Measurements from ENCODE around the gene FRMPD2. TPM values are rescaled to one million over a fixed set of nuclear protein-coding genes. Genes with fewer than 3 reads are reported as not detected.
"Not testable (repeated sequence)": the region's sequence is repeated elsewhere in the genome, so short reads cannot be mapped to it uniquely, and the experiment has no call there.

The FRMPD2 gene
- total RNA-seq, 1 donor from 2014 or later, result not detected

DNA sequence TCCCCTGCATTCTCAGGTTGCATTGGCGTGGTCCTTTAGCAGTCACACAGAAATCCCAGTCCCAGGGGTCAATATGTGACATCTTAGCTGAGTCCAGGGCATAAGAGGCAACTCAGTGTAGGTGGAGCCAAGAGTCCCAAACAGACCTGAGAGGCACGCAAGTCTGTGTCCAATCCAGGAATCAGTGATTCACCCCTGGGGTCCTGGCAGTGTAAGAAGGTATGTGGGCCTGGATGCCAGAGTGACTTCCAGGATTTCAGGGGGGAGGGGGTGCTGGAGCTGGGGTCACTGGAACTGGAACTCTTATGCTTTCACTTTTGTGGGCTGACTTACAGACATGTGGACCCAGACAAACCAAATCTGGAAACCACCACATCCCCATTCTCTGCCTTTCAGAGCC is 26.8 kb downstream of the FRMPD2 start:
- H3K4me1 Mint-ChIP-seq (ENCODE audit: low read depth), result no peaks in the 10 kb centered on the region
- no peaks in the 10 kb centered on the region for H3K36me3 Mint-ChIP-seq (ENCODE audit: low read depth)
- DNase-seq (ENCODE audit: low spot score), result no peak
- peaks cover 12% of the 10 kb centered on the region for H3K27me3 Mint-ChIP-seq (ENCODE audit: low read depth)
- H3K4me3 Mint-ChIP-seq (ENCODE audit: unreplicated experiment), result no peak overlapping the region
- TF ChIP-seq, protein P1, sequence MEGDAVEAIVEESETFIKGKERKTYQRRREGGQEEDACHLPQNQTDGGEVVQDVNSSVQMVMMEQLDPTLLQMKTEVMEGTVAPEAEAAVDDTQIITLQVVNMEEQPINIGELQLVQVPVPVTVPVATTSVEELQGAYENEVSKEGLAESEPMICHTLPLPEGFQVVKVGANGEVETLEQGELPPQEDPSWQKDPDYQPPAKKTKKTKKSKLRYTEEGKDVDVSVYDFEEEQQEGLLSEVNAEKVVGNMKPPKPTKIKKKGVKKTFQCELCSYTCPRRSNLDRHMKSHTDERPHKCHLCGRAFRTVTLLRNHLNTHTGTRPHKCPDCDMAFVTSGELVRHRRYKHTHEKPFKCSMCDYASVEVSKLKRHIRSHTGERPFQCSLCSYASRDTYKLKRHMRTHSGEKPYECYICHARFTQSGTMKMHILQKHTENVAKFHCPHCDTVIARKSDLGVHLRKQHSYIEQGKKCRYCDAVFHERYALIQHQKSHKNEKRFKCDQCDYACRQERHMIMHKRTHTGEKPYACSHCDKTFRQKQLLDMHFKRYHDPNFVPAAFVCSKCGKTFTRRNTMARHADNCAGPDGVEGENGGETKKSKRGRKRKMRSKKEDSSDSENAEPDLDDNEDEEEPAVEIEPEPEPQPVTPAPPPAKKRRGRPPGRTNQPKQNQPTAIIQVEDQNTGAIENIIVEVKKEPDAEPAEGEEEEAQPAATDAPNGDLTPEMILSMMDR (IDR thresholded peaks at IDR 0.05), result no peak
- no peaks in the 10 kb centered on the region for H3K9me3 Mint-ChIP-seq (ENCODE audit: low read depth)
- no peak overlapping the region for H3K27ac Mint-ChIP-seq (ENCODE audit: unreplicated experiment)

DNA sequence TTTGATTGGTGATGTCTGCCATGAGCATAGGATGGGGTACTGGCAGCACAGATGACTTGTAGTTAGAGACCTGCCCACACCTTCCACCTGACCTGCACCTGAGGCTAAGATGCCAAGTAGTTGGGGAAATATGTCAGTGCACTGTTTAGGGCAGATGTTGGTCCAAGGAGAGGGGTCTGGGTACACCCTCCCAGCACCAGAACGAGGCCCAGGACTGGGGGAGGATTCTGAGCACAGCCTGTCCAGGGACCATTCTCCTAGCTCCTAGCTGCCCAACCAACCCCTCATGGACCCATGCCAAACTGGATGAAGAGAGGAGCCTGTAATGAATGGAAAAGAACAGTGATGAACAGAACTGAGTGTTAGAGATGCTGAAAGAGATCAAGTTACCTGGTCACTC is 28.0 kb downstream of the FRMPD2 start:
- H3K4me3 Mint-ChIP-seq (ENCODE audit: unreplicated experiment), result no peak overlapping the region
- no peaks in the 10 kb centered on the region for H3K36me3 Mint-ChIP-seq (ENCODE audit: low read depth)
- H3K27me3 Mint-ChIP-seq (ENCODE audit: low read depth), result peaks cover 13% of the 10 kb centered on the region
- H3K9me3 Mint-ChIP-seq (ENCODE audit: low read depth), result no peaks in the 10 kb centered on the region
- TF ChIP-seq, protein P1 (IDR thresholded peaks at IDR 0.05), result no peak
- no peaks in the 10 kb centered on the region for H3K4me1 Mint-ChIP-seq (ENCODE audit: low read depth)
- DNase-seq (ENCODE audit: low spot score), result no peak
- no peak overlapping the region for H3K27ac Mint-ChIP-seq (ENCODE audit: unreplicated experiment)

DNA sequence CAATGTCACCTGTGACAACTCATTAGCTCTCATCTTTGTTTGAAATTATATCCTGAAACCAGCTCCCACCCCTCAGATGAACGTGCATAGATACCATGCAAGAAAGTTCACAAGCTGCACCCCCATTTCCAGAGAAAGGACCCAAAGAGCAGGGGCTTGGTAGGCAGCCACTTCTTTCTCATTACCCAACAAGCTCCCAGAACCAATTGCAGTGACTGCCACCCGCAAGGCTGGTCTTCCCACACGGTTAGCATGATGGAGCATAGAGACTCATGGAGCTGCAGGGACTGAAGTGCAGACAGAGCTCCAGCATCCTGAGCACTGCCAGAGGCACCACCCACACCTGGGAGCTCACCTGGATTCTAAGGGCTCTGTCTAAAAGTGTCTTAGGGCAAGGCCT is 28.5 kb downstream of the FRMPD2 start:
- Mint-ChIP-seq H3K4me1 (ENCODE audit: low read depth) (no peaks in the 10 kb centered on the region), H3K27ac (ENCODE audit: unreplicated experiment) (no peak overlapping the region), H3K36me3 (ENCODE audit: low read depth) (no peaks in the 10 kb centered on the region), H3K27me3 (ENCODE audit: low read depth) (peaks cover 17% of the 10 kb centered on the region), H3K4me3 (ENCODE audit: unreplicated experiment) (no peak overlapping the region), H3K9me3 (ENCODE audit: low read depth) (no peaks in the 10 kb centered on the region)
- TF ChIP-seq, protein P1 (IDR thresholded peaks at IDR 0.05), result no peak
- DNase-seq (ENCODE audit: low spot score), result no peak

DNA sequence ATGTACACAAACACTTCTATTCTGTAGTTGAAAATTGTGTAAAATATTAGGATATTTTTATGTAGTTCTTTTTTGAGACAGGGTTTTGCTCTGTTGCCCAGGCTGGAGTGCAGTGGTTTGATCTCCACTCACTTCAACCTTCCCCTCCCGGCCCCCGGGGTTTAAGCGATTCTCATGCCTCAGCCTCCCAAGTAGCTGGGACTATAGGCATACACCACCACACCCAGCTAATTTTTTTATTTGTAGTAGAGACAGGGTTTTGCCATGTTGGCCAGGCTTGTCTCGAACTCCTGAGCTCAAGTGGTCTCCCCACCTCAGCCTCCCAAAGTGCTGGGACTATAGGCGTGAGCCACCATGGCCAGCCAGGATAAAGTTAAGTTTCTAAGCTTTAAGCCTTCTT is 30.6 kb downstream of the FRMPD2 start:
- not testable (repeated sequence) for DNase-seq (ENCODE audit: low spot score); H3K4me3 Mint-ChIP-seq (ENCODE audit: unreplicated experiment); H3K9me3 Mint-ChIP-seq (ENCODE audit: low read depth); H3K27ac Mint-ChIP-seq (ENCODE audit: unreplicated experiment); H3K4me1 Mint-ChIP-seq (ENCODE audit: low read depth); H3K36me3 Mint-ChIP-seq (ENCODE audit: low read depth)
- H3K27me3 Mint-ChIP-seq (ENCODE audit: low read depth), result peaks cover 17% of the 10 kb centered on the region

DNA sequence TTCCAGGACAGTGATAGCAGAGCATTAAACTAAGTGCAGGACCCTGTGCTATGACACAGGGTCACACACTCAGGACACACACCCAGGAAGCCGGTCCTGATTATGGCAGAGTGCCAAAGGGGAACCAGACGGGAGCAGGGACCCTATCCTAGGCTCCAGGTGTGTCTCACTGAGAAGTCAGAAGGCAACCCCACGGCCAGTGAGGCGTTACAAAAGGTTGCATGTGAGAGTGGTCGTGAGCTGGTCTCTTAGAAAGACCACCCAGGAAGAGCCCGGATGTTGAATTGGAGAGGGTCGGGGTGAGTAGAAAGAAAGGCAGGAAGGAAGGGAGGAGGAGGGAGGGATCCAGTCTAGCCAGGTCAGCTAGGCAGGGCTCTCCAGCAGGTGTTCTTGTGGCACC is 31.0 kb downstream of the FRMPD2 start:
- Mint-ChIP-seq H3K4me1 (ENCODE audit: low read depth) (no peaks in the 10 kb centered on the region), H3K36me3 (ENCODE audit: low read depth) (no peaks in the 10 kb centered on the region), H3K4me3 (ENCODE audit: unreplicated experiment) (no peak overlapping the region), H3K27me3 (ENCODE audit: low read depth) (peaks cover 17% of the 10 kb centered on the region), H3K9me3 (ENCODE audit: low read depth) (no peaks in the 10 kb centered on the region), H3K27ac (ENCODE audit: unreplicated experiment) (no peak overlapping the region)
- no peak for DNase-seq (ENCODE audit: low spot score)
- TF ChIP-seq, protein P1 (IDR thresholded peaks at IDR 0.05), result no peak

DNA sequence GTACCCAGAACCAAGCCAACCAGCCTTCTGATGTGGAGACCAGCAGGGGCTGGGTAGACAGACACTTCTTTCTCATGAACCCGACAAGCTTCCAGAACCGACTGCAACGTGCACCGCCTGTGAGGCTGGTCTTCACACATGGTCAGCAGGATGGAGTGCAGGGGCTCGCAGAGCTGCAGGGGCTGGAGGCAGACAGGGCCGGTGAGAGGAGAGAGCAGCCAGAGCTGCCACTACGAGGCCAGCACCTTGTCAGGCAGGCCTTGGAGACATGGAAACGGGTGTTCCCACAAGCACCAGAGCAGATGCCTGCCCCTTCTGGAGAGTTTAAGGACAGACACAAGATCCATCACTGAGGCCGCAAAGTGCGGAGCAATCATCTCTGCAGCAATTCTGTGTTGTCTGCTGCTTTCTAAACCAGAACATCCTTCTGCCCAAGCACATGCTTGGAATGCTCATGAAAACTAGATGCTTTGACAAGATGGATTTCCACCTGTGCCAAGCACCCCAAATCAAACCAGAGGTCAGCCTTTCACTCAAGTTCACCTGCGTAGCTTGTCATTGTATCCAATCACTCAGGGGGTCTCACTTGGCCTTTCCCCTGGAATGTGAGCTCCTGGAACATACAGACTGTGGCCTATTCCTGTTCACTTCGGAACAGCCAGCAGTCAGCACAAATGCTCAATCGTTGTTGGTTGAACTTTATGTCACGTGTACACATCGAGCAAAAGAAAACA is 32.2 kb downstream of the FRMPD2 start:
- Mint-ChIP-seq H3K9me3 (ENCODE audit: low read depth) (no peaks in the 10 kb centered on the region), H3K4me1 (ENCODE audit: low read depth) (no peaks in the 10 kb centered on the region), H3K27ac (ENCODE audit: unreplicated experiment) (no peak overlapping the region), H3K4me3 (ENCODE audit: unreplicated experiment) (no peak overlapping the region), H3K27me3 (ENCODE audit: low read depth) (peaks cover 17% of the 10 kb centered on the region), H3K36me3 (ENCODE audit: low read depth) (no peaks in the 10 kb centered on the region)
- TF ChIP-seq, protein P1 (IDR thresholded peaks at IDR 0.05), result no peak
- no peak for DNase-seq (ENCODE audit: low spot score)
